HEK293 (cell line): ENCODE results near the gene HSCB.

Experiments used
- CTCF ChIP-seq: fragments of 450-650 bp; formaldehyde crosslinking; IDR thresholded peaks from 2 replicates; pipeline ENCODE4 v1.5.1; 2016; ENCODE audit warnings: missing biosample characterization, missing genetic modification characterization
- GFI1B ChIP-seq: fragments of 450-650 bp; formaldehyde crosslinking; IDR thresholded peaks from 2 replicates; pipeline ENCODE4 v1.5.1; 2016; ENCODE audit warnings: missing biosample characterization, missing genetic modification characterization
- GLI4 ChIP-seq: fragments of 450-650 bp; formaldehyde crosslinking; IDR thresholded peaks from 2 replicates; pipeline ENCODE4 v1.5.1; 2016; ENCODE audit warnings: missing biosample characterization, missing genetic modification characterization
- GLIS1 ChIP-seq: fragments of 450-650 bp; formaldehyde crosslinking; IDR thresholded peaks from 2 replicates; pipeline ENCODE4 v1.5.1; 2016; ENCODE audit warnings: missing biosample characterization, missing genetic modification characterization
- GLIS2 ChIP-seq: fragments of 450-650 bp; formaldehyde crosslinking; IDR thresholded peaks from 2 replicates; pipeline ENCODE4 v1.5.1; 2016; ENCODE audit warnings: missing biosample characterization, missing genetic modification characterization
- HOXD13 ChIP-seq: sonication (generic); formaldehyde crosslinking; IDR thresholded peaks from 2 replicates; pipeline ENCODE4 v1.8.0; 2022; ENCODE audit warnings: missing genetic modification reagents, borderline replicate concordance
- OSR2 ChIP-seq: fragments of 450-650 bp; formaldehyde crosslinking; IDR thresholded peaks from 2 replicates; pipeline ENCODE4 v1.5.1; 2016; ENCODE audit warnings: missing biosample characterization, missing genetic modification characterization
- PATZ1 ChIP-seq: fragments of 450-650 bp; formaldehyde crosslinking; IDR thresholded peaks from 2 replicates; pipeline ENCODE4 v1.5.1; 2016; ENCODE audit warnings: missing biosample characterization, missing genetic modification characterization
- PBX3 ChIP-seq: sonication (generic); formaldehyde crosslinking; IDR thresholded peaks from 2 replicates; pipeline ENCODE4 v1.8.1; 2022; ENCODE audit warnings: mild to moderate bottlenecking, moderate library complexity, missing genetic modification reagents
- PRDM1 ChIP-seq: fragments of 450-650 bp; formaldehyde crosslinking; IDR thresholded peaks from 2 replicates; pipeline ENCODE4; 2016; ENCODE audit warnings: missing biosample characterization, missing genetic modification characterization
- RBAK ChIP-seq: fragments of 450-650 bp; formaldehyde crosslinking; IDR thresholded peaks from 2 replicates; pipeline ENCODE4 v1.5.1; 2016; ENCODE audit warnings: missing biosample characterization, missing genetic modification characterization
- SCRT1 ChIP-seq: fragments of 450-650 bp; formaldehyde crosslinking; IDR thresholded peaks from 2 replicates; pipeline ENCODE4 v1.5.1; 2016; ENCODE audit warnings: missing biosample characterization, missing genetic modification characterization, borderline replicate concordance
- SP3 ChIP-seq: fragments of 450-650 bp; formaldehyde crosslinking; IDR thresholded peaks from 2 replicates; pipeline ENCODE4 v1.5.1; 2016; ENCODE audit warnings: missing biosample characterization, missing genetic modification characterization
- WT1 ChIP-seq: fragments of 450-650 bp; formaldehyde crosslinking; IDR thresholded peaks from 2 replicates; pipeline ENCODE4 v1.5.1; 2016; ENCODE audit warnings: missing biosample characterization, missing genetic modification characterization
- YY1 ChIP-seq: fragments of 450-650 bp; formaldehyde crosslinking; IDR thresholded peaks from 2 replicates; pipeline ENCODE4 v1.5.1; 2018; ENCODE audit warnings: missing biosample characterization, missing genetic modification characterization
- ZBTB1 ChIP-seq: fragments of 450-650 bp; formaldehyde crosslinking; IDR thresholded peaks from 2 replicates; pipeline ENCODE4 v1.5.1; 2016; ENCODE audit warnings: missing biosample characterization, missing genetic modification characterization
- ZBTB17 ChIP-seq: fragments of 450-650 bp; formaldehyde crosslinking; IDR thresholded peaks from 2 replicates; pipeline ENCODE4 v1.5.1; 2016; ENCODE audit warnings: missing biosample characterization, missing genetic modification characterization
- ZBTB6 ChIP-seq: fragments of 450-650 bp; formaldehyde crosslinking; IDR thresholded peaks from 2 replicates; pipeline ENCODE4 v1.5.1; 2017; ENCODE audit warnings: missing biosample characterization, missing genetic modification characterization
- ZFHX2 ChIP-seq: fragments of 450-650 bp; formaldehyde crosslinking; conservative IDR thresholded peaks from 2 replicates; pipeline ENCODE4 v1.5.1; 2016; ENCODE audit warnings: missing biosample characterization, missing genetic modification characterization
- ZNF10 ChIP-seq: fragments of 450-650 bp; formaldehyde crosslinking; IDR thresholded peaks from 2 replicates; pipeline ENCODE4 v1.5.1; 2017; ENCODE audit warnings: missing biosample characterization, missing genetic modification characterization
- ZNF140 ChIP-seq: fragments of 450-650 bp; formaldehyde crosslinking; IDR thresholded peaks from 2 replicates; pipeline ENCODE4 v1.5.1; 2016; ENCODE audit warnings: missing biosample characterization, missing genetic modification characterization
- ZNF155 ChIP-seq: fragments of 450-650 bp; formaldehyde crosslinking; IDR thresholded peaks from 2 replicates; pipeline ENCODE4 v1.5.1; 2016; ENCODE audit warnings: missing biosample characterization, missing genetic modification characterization
- ZNF16 ChIP-seq: fragments of 450-650 bp; formaldehyde crosslinking; IDR thresholded peaks from 2 replicates; pipeline ENCODE4 v1.5.1; 2016; ENCODE audit warnings: low read depth, missing biosample characterization, missing genetic modification characterization
- ZNF184 ChIP-seq: fragments of 450-650 bp; IDR thresholded peaks from 2 replicates; pipeline ENCODE4 v1.5.1; 2018; ENCODE audit warnings: missing biosample characterization, mild to moderate bottlenecking, missing genetic modification characterization
- ZNF214 ChIP-seq: fragments of 450-650 bp; formaldehyde crosslinking; IDR thresholded peaks from 2 replicates; pipeline ENCODE4 v1.5.1; 2017; ENCODE audit warnings: missing biosample characterization, mild to moderate bottlenecking, missing genetic modification characterization, borderline replicate concordance
- ZNF223 ChIP-seq: fragments of 450-650 bp; formaldehyde crosslinking; IDR thresholded peaks from 2 replicates; pipeline ENCODE4 v1.5.1; 2016; ENCODE audit warnings: missing biosample characterization, missing genetic modification characterization
- ZNF23 ChIP-seq: fragments of 450-650 bp; formaldehyde crosslinking; IDR thresholded peaks from 2 replicates; pipeline ENCODE4 v1.5.1; 2016; ENCODE audit warnings: missing biosample characterization, missing genetic modification characterization, borderline replicate concordance
- ZNF416 ChIP-seq: fragments of 450-650 bp; formaldehyde crosslinking; IDR thresholded peaks from 2 replicates; pipeline ENCODE4 v1.5.1; 2016; ENCODE audit warnings: missing biosample characterization, missing genetic modification characterization
- ZNF48 ChIP-seq: fragments of 450-650 bp; formaldehyde crosslinking; IDR thresholded peaks from 2 replicates; pipeline ENCODE4 v1.5.1; 2016; ENCODE audit warnings: missing biosample characterization, missing genetic modification characterization
- ZNF529 ChIP-seq: fragments of 450-650 bp; formaldehyde crosslinking; IDR thresholded peaks from 2 replicates; pipeline ENCODE4 v1.5.1; 2017; ENCODE audit warnings: missing genetic modification characterization, missing biosample characterization; ENCODE audit not compliant: insufficient replicate concordance
- ZNF580 ChIP-seq: fragments of 450-650 bp; formaldehyde crosslinking; IDR thresholded peaks from 2 replicates; pipeline ENCODE4 v1.5.1; 2016; ENCODE audit warnings: missing biosample characterization, missing genetic modification characterization
- ZNF596 ChIP-seq: fragments of 450-650 bp; IDR thresholded peaks from 2 replicates; pipeline ENCODE4 v1.5.0; 2018; ENCODE audit warnings: missing biosample characterization, mild to moderate bottlenecking, missing genetic modification characterization, moderate library complexity
- ZNF701 ChIP-seq: fragments of 450-650 bp; formaldehyde crosslinking; IDR thresholded peaks from 2 replicates; pipeline ENCODE4 v1.5.1; 2016; ENCODE audit warnings: missing biosample characterization, missing genetic modification characterization
- ZSCAN4 ChIP-seq: fragments of 450-650 bp; formaldehyde crosslinking; IDR thresholded peaks from 2 replicates; pipeline ENCODE4 v1.5.1; 2017; ENCODE audit warnings: missing biosample characterization, missing genetic modification characterization

HSCB gene

GRCh38 chr22:28772633-28773460 is 31.0 kb downstream of the HSCB start, which contains the start of gene CCDC117 (continued):
- TF ChIP-seq ZBTB6 (tag by site-specific recombination) (peak; percentile 50; the same call in 1 of the 2 replicates), ZNF48 (tag by site-specific recombination) (no peak), WT1 (tag by site-specific recombination) (no peak), ZSCAN4 (no peak), GLIS1 (tag by site-specific recombination) (peak; percentile 38; the same call in 1 of the 2 replicates), GLIS2 (tag by site-specific recombination) (peak; percentile 78), ZNF701 (tag by site-specific recombination) (no peak), GLI4 (tag by site-specific recombination) (no peak), ZNF214 (tag by site-specific recombination) (no peak), HOXD13 (CRISPR knock-in tag) (no peak), ZBTB17 (tag by site-specific recombination) (peak; percentile 67; the same call in 1 of the 2 replicates), ZNF223 (tag by site-specific recombination) (no peak), ZFHX2 (tag by site-specific recombination) (no peak), ZNF184 (tag by site-specific recombination) (no peak), ZNF16 (tag by site-specific recombination) (no peak), ZNF596 (peak; percentile 48; the same call in 1 of the 2 replicates), ZNF140 (tag by site-specific recombination) (no peak), YY1 (peak; percentile 93), SCRT1 (no peak), ZNF416 (no peak), CTCF (tag by site-specific recombination) (no peak), ZNF23 (tag by site-specific recombination) (no peak), ZNF529 (tag by site-specific recombination) (no peak), PRDM1 (tag by site-specific recombination) (no peak), PBX3 (peak; percentile 71; the same call in 1 of the 2 replicates), ZNF10 (no peak), OSR2 (tag by site-specific recombination) (no peak), PATZ1 (no peak), ZNF580 (tag by site-specific recombination) (peak; percentile 32; the same call in 1 of the 2 replicates), ZBTB1 (tag by site-specific recombination) (no peak), SP3 (peak; percentile 50), GFI1B (tag by site-specific recombination) (no peak), RBAK (tag by site-specific recombination) (no peak), ZNF155 (tag by site-specific recombination) (no peak)
